ENCODE data around the gene GPR151. TPM values are rescaled to one million over a fixed set of nuclear protein-coding genes. Genes with fewer than 3 reads are reported as not detected.

Gene GPR151
- polyA plus RNA-seq, 2 of the 4 experiments (the other 2 are of a cell fraction) = not detected

GRCh38 chr5:146510559-146511125, 5.3 kb downstream of the GPR151 start:
- peak; percentile 82 to 89 for TF ChIP-seq CEBPB (IDR thresholded peaks at IDR 0.05)
- no peak for TF ChIP-seq POLR2AphosphoS2 (conservative IDR thresholded peaks at IDR 0.05; ENCODE audit: low read length)
- Histone ChIP-seq H3K4me2 (no peak overlapping the region), H3K27ac (no peak overlapping the region), H3K4me1 (no peaks in the 10 kb centered on the region), H3K4me3 (no peak overlapping the region), H3K9me3 (no peaks in the 10 kb centered on the region)
- FAIRE-seq (no peak), ATAC-seq (no peak), DNase-seq (ENCODE audit: low read depth in 1 of 2, low spot score in 1 of 2) (no peak)
- CTCF ChIA-PET = no interaction called here
- POLR2A ChIA-PET = no interaction called here
- 90% methylated on average over 9 of the region's 9 CpGs for WGBS (ENCODE audit: missing lambda C conversion rate)

GRCh38 chr5:146507428-146507827, 8.6 kb downstream of the GPR151 start:
- ATAC-seq = no peak
- POLR2A ChIA-PET = no interaction called here
- Histone ChIP-seq H3K4me3 (no peak overlapping the region), H3K4me2 (no peak overlapping the region), H3K9me3 (no peaks in the 10 kb centered on the region), H3K27ac (no peak overlapping the region), H3K4me1 (no peaks in the 10 kb centered on the region)
- TF ChIP-seq POLR2AphosphoS2 (conservative IDR thresholded peaks at IDR 0.05; ENCODE audit: low read length) (no peak), MAZ (IDR thresholded peaks at IDR 0.05; ENCODE audit: borderline replicate concordance, low read depth, low read length) (no peak), BCL3 (IDR thresholded peaks at IDR 0.05) (no peak), RAD21 (conservative IDR thresholded peaks at IDR 0.05 in 1 of 2, IDR thresholded peaks at IDR 0.05 in 1 of 2) (no peak), RCOR1 (IDR thresholded peaks at IDR 0.05; ENCODE audit: low read depth, low read length) (no peak), CBX2 (IDR thresholded peaks at IDR 0.05; ENCODE audit: borderline replicate concordance, low read depth) (no peak), HES2 (IDR thresholded peaks at IDR 0.05) (no peak), CTCF (IDR thresholded peaks at IDR 0.05) (no peak), JUNB (IDR thresholded peaks at IDR 0.05) (no peak), ZSCAN20 (CRISPR knock-in tag; IDR thresholded peaks at IDR 0.05) (no peak), HDAC2 (IDR thresholded peaks at IDR 0.05) (no peak), RARB (CRISPR knock-in tag; IDR thresholded peaks at IDR 0.05) (no peak), ATOH8 (CRISPR knock-in tag; IDR thresholded peaks at IDR 0.05; ENCODE audit: low read depth) (no peak), SMC3 (IDR thresholded peaks at IDR 0.05) (no peak), ZFP36 (IDR thresholded peaks at IDR 0.05; ENCODE audit: borderline replicate concordance, partially characterized antibody) (no peak), EP300 (IDR thresholded peaks at IDR 0.05) (no peak), RNF2 (IDR thresholded peaks at IDR 0.05; ENCODE audit: borderline replicate concordance, low read depth) (no peak)
- no peak for DNase-seq (ENCODE audit: low read depth in 1 of 2, low spot score in 1 of 2)
- FAIRE-seq = no peak
- WGBS (ENCODE audit: missing lambda C conversion rate) = 87% methylated on average over 5 of the region's 5 CpGs
- CTCF ChIA-PET = interaction anchor here (0.9 kb wide), 1 partner anchor 9 kb away, joined by 3 read pairs; no protein-coding TSS in a partner anchor

GRCh38 chr5:146499680-146500079, 16.3 kb downstream of the GPR151 start:
- ChIA-PET CTCF (interaction anchor here (0.8 to 1.6 kb wide), 3 partner anchors 9 to 467 kb away, joined by 3 read pairs; no protein-coding TSS in a partner anchor), POLR2A (no interaction called here)
- Histone ChIP-seq H3K9me3 (no peaks in the 10 kb centered on the region), H3K4me2 (no peak overlapping the region), H3K4me3 (no peak overlapping the region), H3K27ac (no peak overlapping the region), H3K4me1 (no peaks in the 10 kb centered on the region)
- no peak for DNase-seq (ENCODE audit: low read depth in 1 of 2, low spot score in 1 of 2)
- TF ChIP-seq CTCF (IDR thresholded peaks at IDR 0.05) (no peak), TP53 (CRISPR knock-in tag; IDR thresholded peaks at IDR 0.05) (no peak), RARB (CRISPR knock-in tag; IDR thresholded peaks at IDR 0.05) (no peak), REST (IDR thresholded peaks at IDR 0.05) (no peak), RCOR1 (IDR thresholded peaks at IDR 0.05; ENCODE audit: low read depth, low read length) (no peak), SREBF2 (IDR thresholded peaks at IDR 0.05) (no peak), NFE2L2 (conservative IDR thresholded peaks at IDR 0.05; ENCODE audit: low read length) (no peak)
- 93% methylated on average over 4 of the region's 4 CpGs for WGBS (ENCODE audit: missing lambda C conversion rate)
- FAIRE-seq = no peak
- ATAC-seq = no peak

All from A549 (cell line).